GM21528 (cell line): ENCODE data around the gene ELMO1.

Source experiments
- ATAC-seq: cut with Tn5 transposase; IDR thresholded peaks from one replicate; pipeline ENCODE4 v1.9.1; 2021; ENCODE audit warnings: mild to moderate bottlenecking, moderate library complexity; ENCODE audit not compliant: unreplicated experiment, low FRiP score

ELMO1 gene

DNA sequence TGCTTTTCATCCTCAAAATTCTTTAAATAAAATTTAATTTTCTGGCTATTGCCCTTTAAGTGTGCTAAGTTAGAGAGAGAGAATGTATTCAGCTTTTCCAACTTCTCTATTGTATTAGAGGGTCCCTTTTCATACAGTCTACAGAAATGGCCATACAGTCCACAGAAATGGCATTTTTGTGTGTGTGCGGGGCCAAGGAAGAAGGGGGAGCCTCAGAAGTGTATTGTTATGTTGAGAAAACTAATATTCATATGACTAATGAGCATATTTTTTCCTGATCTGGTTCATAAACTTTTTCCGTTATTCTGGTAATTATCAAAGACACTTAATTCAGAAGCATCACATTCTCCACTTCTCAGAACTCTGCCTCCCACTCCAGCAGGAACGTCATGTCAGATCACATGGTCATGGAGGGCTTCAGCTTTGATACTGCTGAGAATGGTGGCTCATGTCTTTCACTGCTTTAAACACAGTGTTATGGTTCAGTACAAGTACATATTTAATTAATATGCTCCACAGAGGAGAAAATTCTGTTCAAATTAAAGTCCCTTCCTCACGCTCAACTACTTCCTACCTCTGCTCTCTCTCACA, 37.1 kb downstream of the ELMO1 start:
- ATAC-seq, result no peak

DNA sequence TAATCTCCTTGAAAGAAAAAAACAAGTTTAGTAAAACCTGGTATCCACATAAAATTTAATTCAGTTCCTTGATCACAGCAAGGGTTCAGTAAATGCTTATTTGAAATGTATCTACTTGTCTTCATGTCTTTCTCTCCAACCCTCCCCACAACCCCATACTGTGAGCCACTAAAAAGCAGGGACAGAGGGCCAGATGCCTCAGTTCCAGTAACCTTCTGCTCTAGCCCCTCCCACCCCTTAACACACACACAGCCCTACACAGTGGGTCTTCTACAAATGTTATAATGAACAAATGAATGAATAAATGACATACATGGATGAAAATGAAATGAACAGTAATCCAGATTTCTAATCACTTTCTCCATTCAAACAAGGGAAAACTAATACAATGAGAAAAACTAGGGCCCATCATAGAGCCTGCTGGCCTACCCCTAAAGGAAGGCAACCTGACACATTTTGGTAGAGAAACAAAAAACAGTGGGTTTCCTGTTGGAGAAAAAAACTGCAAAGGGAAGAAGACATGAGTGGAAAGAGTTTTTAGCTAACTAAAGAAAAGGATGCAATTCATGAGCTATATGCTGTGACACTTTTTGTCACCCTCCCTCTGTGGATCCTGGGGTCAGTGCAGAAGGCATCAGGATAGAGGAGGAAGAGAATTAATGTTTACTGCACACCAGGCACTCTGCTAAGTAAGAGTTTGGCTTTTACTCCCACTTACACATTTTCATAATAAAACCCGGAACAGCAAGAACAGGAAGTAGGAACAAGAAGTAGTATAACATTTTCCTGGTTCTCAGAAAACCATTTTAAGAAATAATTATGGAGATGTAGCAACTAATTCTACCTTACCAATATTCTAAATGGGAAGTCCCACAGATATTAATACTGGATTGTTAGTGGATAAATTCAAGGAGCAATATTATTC, 38.1 kb downstream of the ELMO1 start:
- ATAC-seq, result no peak

DNA sequence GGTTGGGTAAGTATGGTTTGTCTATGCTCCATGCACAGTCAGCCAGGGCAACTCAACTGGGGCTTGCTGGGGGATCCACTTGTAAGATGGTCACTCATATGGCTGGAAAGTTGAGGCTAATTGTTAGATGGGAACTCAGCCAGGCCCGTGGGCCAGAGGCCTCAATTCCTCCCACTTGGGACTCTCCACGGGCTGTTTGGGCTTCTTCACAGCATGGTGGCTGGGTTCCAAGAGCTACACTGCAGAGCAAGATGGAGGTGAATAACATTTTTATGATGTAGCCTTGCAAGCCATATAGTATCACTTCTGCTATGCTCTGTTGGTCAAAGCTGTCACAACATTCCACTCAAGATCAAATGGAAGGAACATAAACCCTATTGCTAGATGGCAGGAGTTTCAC, 39.2 kb downstream of the ELMO1 start:
- no peak for ATAC-seq

DNA sequence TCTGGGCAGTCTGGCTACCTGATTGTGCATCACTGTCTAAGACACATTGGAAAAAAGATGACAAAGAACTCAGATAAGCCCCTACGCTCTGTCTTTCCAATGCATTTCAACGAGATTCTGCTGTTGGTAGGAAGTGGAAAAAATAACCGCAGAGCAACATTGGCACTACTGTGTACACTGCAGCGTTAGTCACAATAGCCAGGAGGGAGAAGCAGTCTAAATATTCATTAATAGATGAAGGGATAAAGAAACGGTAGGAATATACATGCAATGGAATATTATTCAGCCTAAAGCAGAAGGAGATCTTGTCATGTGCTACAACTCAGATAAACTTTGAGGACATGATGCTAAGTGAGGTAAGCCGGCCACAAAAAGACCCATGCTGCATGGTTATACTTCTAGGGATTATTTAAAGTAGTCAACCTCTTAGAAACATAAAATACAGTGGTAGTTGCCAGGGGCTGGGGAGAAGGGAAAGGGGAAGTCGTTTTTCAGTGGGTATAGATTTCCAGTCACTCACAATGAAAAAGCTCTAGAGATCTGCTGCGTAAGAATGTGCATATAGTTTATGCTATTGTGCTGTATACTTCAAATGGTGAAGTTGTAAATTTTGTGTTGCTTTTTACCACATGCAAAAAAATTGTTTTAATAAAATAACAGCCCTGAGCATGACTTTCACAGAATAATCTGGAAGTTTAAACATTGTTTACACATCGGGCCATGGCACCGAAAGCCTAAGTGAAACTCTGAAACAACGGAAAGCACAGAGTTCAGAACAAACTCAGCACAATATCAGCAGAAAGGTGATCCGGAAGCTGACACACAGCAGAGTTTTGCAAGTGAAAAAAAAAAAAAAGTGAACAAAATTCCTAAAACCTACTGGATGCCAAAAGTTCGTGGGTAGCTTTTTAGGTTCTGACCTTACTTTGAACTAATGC, 40.1 kb downstream of the ELMO1 start:
- ATAC-seq, result no peak

DNA sequence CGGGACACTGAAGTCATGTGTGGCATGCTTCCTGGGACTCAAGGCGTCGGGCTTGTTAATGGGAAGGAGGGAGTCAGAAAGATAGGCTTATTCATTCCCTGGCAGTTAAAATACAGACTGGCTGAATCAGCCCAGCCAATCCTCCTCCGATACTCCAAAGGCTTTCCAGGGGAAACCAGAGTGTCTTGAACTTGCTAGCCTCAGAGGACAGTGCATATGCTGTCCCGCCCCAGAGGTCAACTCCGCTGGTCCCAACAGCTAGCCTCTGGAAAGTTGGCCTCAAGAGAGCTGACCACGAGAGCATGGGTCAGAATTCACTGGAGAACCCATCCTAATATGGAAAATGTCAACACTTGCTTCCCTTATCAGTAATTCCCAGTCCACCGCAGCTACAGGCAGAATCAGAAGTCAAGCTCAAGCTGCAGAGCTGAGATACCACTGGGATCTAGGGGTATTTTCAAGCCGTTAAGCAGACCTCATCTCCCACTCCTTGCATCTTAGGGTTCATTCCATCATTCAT, 43.0 kb downstream of the ELMO1 start:
- ATAC-seq, result no peak

DNA sequence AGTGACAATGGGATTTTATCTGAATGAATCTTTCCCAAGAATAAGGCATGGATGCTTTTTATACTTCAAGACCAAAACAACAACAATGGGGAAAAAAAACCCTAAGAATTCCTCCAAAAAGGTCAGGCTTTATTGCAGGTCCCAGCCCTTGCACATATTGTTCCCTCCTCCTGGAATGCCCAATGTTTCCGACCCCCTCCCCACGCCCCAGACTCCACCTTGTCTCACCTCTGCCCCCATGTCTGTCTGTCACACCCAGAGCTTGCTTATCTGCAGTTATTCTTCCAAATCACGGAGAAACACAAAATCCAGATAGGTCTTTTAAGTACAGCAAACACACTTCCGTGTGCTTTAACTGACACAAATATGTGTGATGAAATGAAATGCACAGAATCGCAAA, 43.5 kb downstream of the ELMO1 start:
- ATAC-seq, result no peak

DNA sequence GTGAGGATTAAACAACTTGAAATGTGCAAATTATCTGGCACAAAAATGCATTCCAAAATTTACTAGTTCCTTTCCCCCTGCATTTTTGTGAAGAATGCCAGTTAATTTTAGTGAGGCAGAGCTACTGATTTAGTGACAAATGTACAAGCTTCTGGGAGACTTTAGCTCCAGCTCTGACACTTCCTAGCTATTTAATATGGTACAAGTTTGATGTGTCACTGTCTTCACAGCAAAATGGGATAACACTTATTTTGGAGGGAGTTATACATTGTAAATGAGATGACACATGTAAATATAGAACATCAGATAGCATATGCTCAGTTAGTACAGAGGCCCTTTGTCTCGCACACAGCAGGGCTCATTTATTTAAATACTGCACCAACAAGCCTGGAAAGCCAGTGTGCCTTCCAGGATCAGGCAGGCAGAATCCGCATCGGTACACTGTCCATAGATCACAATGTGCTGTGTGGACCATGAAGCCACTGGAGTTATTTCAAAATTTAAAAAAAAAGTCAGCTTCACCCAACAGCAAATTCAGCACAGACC, 48.7 kb downstream of the ELMO1 start:
- no peak for ATAC-seq

DNA sequence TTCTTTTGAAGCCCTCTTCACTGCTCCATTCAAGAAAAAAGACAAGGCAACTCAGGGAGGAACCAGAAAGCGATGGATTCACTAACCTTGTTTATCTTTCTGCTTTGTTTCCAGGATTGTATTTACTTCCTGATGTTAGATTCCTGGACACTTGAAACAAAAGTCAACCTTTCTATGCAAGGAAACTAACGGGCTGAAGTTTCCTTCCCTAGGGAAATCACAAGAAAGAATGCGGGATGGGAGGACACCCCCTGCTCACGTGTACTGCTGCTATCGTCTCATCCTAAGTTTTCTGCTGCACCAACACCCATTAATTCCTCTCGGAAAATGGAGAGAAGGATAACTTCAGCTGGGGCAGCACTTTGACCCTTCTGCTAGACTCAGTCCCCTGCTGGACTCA, 50.3 kb downstream of the ELMO1 start:
- no peak for ATAC-seq

DNA sequence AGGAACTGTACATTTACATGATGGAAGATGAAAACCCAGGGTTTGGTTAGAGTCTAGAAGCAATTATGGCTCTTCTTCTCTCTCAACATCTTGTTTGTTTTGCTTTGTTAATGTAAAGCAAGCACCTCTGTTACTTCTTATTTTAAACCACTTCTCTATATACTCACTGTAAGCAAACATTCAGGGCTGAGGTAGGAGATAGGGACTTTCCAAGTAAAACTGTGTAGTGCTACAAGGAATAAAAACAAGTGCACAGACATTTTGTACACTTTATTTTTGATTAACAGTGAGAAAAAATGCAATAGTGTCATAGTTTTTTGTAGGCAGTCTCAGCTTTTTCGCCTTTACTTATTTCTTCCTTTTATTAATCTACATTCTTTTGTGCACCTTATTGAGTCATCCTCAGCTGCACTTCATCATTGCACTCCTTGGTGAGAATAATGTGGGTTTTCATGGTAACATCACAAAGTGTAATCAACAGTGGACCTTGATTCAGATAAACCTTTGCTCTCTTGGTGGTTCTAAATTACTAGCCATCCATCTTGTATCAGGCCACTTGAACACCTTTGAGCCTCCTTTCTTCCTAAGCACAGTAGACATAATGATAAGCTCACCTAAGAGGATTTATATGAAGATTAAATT, 52.9 kb downstream of the ELMO1 start:
- no peak for ATAC-seq

DNA sequence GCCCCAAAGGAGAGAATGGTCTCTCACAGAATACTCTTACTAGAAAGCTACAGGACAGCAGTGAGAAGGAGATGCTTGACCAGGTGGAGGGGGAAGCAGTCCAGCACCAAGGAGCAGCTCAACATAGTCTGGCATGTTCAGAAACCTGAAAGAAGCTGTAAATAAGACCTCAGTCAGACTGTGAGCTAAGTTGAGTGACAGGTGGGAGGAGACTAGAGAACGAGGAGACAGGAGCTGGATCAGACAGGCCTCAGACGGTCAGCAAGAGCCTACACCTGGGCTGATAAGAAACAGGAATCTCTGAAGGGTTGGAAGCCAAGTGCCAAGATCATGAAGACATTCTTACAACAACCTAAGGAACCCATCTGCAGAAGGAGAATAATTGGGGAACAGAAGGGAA, 54.5 kb downstream of the ELMO1 start:
- ATAC-seq, result no peak

DNA sequence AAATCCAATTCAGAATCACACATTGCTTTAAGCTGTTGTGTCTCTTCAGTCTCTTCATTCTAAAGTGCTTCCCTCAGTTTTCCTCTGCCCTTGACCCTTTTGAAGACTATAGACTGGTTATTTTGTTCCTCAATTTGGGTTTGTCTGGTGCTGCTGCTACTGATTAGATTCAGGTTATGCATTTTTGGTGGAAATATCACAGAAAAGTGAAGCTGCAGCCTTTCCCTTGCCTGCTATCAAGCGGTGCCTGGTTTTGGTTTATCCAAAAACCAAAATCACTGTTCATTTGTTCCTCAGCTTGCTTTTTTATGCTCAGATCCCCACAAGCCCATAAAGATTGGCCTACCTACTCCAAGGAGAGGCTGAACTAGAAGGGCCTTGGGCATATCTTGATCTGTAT, 55.2 kb downstream of the ELMO1 start:
- ATAC-seq, result no peak

DNA sequence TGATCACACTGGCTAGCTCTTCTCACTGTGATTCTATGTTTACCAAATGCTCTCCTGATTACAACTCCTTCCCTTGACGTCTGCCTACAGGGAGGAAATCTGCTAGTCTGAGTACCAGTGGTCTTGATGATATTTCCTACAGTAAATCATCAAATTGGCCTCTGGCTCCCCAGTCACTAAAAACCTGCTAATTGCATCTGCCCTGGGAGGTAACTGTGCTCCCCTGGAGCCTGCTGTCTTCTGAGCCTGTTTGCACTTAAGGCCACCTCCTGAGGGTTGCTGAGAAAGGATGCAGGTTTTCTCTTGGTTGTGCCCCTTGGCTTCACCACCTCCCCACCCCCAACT, 56.0 kb downstream of the ELMO1 start:
- no peak for ATAC-seq

DNA sequence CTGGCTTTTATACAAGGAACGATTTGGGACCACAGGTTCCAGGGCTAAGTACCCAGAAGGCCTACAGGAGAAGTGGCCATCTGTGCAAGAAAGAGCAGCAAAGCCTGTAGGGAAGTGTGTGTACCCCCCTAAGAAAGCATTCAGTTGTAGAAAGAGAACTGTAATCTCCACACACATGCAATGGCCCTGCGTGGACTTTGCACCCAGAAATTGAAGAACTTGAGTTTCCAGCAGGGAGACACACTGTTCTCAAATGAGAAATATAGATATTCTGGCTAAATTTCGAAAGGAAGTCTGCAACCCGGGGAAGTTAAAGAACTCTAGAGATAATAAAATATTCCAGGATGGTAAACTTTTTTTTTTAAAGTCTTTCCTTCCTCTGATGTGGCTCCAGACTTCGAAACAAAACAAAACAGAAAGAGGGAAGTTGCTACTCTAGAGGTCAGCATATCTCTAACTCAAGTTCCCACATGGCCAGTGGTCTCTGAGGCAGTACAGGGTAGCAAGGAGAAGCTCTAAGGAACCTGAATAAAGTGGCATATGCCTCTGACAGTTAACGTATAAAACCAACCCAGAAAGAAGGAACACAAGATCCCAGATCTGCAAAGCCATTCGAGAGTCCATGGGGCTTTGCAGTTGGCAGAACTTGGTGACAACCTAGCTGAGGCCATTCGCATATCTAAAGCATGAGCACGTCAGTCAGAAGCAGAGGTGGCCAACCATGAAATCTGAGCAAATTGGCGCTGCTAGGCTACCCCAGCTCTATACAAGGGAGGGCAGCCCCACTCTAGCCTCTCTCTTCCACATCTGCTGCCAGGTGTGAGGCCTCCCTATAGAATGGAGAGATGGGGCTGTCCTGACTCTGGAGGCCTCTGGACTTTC, 56.6 kb downstream of the ELMO1 start:
- ATAC-seq, result no peak

DNA sequence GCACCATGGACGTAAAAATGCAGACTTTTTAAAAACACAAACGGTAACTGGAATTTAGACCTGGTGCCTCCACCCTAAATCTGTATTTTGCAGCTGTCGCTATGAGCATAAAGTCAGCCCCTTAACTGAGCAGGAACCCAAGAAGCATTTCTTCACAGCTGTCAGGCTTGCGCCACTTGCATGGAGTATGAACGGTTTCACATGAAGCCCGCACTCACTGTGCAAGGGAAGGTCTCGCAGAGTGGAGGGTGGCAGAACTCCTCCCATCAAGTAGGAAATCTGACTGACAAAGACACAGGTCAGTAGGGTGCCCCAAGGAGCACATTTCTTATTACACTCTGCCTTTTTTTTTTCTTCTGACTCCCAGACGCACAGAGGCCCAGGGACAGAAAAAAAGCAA, 58.5 kb downstream of the ELMO1 start:
- ATAC-seq, result no peak

DNA sequence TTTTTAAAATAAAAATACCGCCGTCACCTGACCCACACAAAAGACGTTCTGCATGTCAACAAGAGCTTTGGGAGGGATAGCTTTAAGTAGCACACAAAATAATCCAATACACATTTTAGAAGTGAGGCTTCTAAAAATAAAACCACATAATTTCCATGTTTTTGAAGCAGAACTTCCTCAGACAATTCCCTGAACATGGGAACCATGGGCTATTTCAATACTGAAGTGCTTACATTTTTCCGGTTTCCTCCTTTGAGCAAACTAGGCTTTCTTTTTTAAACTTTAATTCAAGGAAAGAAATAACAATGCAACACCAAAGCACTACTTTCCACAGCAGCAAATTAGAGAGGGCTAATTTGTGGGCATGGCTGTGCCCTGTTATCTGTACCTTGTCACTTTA, 59.9 kb downstream of the ELMO1 start:
- ATAC-seq, result no peak

DNA sequence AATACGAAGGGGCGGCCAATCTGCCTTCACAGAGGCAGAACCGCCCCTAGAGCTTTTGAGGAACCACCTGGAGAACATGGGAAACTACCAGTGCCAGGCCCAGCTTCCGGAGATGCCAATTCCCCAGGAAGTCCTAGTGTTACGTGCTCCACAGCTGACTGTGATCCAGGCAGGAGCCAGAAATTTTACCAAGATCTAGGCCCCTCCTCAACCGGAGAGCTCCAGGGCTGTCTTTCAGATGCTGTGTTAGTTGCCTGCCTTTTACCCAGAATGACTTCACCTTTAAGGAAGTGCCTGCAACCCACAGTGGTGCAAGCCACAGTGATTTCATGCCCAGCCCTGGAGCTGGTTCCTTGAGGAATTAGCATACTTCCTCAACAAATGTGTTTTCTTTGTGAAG, 62.9 kb downstream of the ELMO1 start:
- no peak for ATAC-seq

DNA sequence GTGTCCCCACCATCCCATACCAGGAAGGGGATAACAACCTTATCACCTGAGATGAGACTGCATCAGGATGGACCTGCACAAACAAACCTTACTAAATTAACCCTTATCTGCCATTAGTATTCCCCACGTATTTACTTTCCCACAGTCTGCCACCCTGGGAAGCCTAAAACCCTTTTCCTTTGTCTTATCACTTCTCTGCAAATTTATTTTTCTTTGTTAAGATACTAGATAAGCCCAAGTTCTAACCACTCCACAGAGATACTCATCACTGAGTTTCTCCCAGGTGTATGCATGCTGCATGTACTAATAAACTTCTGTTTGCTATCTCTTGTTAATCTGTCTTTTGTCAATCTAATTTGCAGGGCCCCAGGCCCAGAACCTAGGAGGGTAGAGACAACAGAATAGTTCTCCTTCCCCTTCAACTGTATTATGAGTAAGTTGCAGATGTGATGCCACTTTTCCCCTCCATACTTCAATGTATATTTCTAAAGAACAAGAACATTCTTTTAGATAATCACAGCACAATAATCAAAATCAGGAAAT, 66.0 kb downstream of the ELMO1 start:
- no peak for ATAC-seq

DNA sequence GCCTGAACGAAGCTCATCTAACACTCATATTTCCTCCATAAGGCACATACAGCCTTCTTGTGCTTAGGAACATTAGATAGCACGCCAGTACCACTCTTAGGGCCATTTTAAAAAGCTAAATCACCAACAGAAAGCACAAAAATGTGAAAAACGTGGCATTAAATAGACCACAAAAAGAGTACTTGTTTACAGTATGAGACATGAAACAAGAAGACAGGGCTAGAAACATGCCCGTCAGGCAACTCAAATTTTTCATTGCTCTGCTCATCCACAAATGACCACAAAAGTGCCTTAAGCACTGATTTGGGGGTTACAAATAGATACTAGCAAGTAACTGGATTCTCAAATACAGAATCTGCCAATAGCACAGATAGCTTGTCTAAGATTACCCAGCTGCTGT, 67.8 kb downstream of the ELMO1 start:
- no peak for ATAC-seq
